ENCODE data around the gene DDI1.

DDI1 gene

GRCh38 chr11:104043678-104044239 lies 7.3 kb downstream of the DDI1 start:
- no peak for TF ChIP-seq FOXP2 (optimal IDR thresholded peaks at IDR 0.05; ENCODE audit: borderline replicate concordance, extremely low read depth, extremely low read length, insufficient read depth)
- no peak for TF ChIP-seq SIN3A (IDR thresholded peaks at IDR 0.05; ENCODE audit: borderline replicate concordance, insufficient read depth, low read length)
- TF ChIP-seq TAF1 (IDR thresholded peaks at IDR 0.05; ENCODE audit: borderline replicate concordance, insufficient read depth, low read length): no peak
- TF ChIP-seq, protein P1, sequence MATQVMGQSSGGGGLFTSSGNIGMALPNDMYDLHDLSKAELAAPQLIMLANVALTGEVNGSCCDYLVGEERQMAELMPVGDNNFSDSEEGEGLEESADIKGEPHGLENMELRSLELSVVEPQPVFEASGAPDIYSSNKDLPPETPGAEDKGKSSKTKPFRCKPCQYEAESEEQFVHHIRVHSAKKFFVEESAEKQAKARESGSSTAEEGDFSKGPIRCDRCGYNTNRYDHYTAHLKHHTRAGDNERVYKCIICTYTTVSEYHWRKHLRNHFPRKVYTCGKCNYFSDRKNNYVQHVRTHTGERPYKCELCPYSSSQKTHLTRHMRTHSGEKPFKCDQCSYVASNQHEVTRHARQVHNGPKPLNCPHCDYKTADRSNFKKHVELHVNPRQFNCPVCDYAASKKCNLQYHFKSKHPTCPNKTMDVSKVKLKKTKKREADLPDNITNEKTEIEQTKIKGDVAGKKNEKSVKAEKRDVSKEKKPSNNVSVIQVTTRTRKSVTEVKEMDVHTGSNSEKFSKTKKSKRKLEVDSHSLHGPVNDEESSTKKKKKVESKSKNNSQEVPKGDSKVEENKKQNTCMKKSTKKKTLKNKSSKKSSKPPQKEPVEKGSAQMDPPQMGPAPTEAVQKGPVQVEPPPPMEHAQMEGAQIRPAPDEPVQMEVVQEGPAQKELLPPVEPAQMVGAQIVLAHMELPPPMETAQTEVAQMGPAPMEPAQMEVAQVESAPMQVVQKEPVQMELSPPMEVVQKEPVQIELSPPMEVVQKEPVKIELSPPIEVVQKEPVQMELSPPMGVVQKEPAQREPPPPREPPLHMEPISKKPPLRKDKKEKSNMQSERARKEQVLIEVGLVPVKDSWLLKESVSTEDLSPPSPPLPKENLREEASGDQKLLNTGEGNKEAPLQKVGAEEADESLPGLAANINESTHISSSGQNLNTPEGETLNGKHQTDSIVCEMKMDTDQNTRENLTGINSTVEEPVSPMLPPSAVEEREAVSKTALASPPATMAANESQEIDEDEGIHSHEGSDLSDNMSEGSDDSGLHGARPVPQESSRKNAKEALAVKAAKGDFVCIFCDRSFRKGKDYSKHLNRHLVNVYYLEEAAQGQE (IDR thresholded peaks at IDR 0.05; ENCODE audit: insufficient read depth in 1 of 2, low read depth in 2 of 2, low read length in 2 of 2): no peak
- TF ChIP-seq POLR2AphosphoS5 (IDR thresholded peaks at IDR 0.05; ENCODE audit: low read depth, low read length): no peak

GRCh38 chr11:104046331-104046730 lies 9.9 kb downstream of the DDI1 start:
- TF ChIP-seq, protein P1 (IDR thresholded peaks at IDR 0.05; ENCODE audit: insufficient read depth in 1 of 2, low read depth in 2 of 2, low read length in 2 of 2): no peak
- TF ChIP-seq SIN3A (IDR thresholded peaks at IDR 0.05; ENCODE audit: borderline replicate concordance, insufficient read depth, low read length) (no peak), TAF1 (IDR thresholded peaks at IDR 0.05; ENCODE audit: borderline replicate concordance, insufficient read depth, low read length) (no peak), POLR2AphosphoS5 (IDR thresholded peaks at IDR 0.05; ENCODE audit: low read depth, low read length) (no peak), FOXP2 (optimal IDR thresholded peaks at IDR 0.05; ENCODE audit: borderline replicate concordance, extremely low read depth, extremely low read length, insufficient read depth) (no peak)

DNA sequence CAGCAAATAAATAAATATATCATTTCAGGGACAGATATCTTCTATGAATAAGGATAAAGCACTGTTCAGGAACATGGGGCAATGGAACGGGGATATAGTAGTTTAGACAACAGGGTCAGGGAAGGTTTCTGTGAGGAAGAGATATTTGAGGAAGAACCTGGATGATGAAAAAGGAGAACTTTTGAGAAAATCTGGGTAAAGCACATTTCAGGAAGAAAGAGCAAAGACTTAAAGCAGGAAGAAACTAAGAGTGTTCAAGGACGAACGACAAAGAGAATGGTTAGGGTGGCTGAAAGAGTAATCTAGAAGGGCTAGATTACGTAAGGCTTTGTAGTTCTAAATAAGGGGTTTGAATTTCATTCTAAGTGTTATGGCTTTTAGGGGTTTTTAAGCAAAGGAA lies 12.7 kb downstream of the DDI1 start:
- TF ChIP-seq POLR2AphosphoS5 (IDR thresholded peaks at IDR 0.05; ENCODE audit: low read depth, low read length) (no peak), SIN3A (IDR thresholded peaks at IDR 0.05; ENCODE audit: borderline replicate concordance, insufficient read depth, low read length) (no peak), TAF1 (IDR thresholded peaks at IDR 0.05; ENCODE audit: borderline replicate concordance, insufficient read depth, low read length) (no peak), FOXP2 (optimal IDR thresholded peaks at IDR 0.05; ENCODE audit: borderline replicate concordance, extremely low read depth, extremely low read length, insufficient read depth) (no peak)
- TF ChIP-seq, protein P1 (IDR thresholded peaks at IDR 0.05; ENCODE audit: insufficient read depth in 1 of 2, low read depth in 2 of 2, low read length in 2 of 2): no peak

GRCh38 chr11:104051778-104052177 lies 15.3 kb downstream of the DDI1 start:
- TF ChIP-seq SIN3A (IDR thresholded peaks at IDR 0.05; ENCODE audit: borderline replicate concordance, insufficient read depth, low read length) (no peak), FOXP2 (optimal IDR thresholded peaks at IDR 0.05; ENCODE audit: borderline replicate concordance, extremely low read depth, extremely low read length, insufficient read depth) (no peak), POLR2AphosphoS5 (IDR thresholded peaks at IDR 0.05; ENCODE audit: low read depth, low read length) (no peak), TAF1 (IDR thresholded peaks at IDR 0.05; ENCODE audit: borderline replicate concordance, insufficient read depth, low read length) (no peak)
- TF ChIP-seq, protein P1 (IDR thresholded peaks at IDR 0.05; ENCODE audit: insufficient read depth in 1 of 2, low read depth in 2 of 2, low read length in 2 of 2): no peak
